Activated T-cell treated with anti-CD3 and anti-CD28 coated beads for 1 hour (primary cell): ENCODE data around the gene CYFIP1.

Experiments
- DNase-seq: peaks from one replicate; pipeline ENCODE4 v3.0.0-alpha.2; 2020; ENCODE audit warnings: low read depth

Gene CYFIP1

DNA sequence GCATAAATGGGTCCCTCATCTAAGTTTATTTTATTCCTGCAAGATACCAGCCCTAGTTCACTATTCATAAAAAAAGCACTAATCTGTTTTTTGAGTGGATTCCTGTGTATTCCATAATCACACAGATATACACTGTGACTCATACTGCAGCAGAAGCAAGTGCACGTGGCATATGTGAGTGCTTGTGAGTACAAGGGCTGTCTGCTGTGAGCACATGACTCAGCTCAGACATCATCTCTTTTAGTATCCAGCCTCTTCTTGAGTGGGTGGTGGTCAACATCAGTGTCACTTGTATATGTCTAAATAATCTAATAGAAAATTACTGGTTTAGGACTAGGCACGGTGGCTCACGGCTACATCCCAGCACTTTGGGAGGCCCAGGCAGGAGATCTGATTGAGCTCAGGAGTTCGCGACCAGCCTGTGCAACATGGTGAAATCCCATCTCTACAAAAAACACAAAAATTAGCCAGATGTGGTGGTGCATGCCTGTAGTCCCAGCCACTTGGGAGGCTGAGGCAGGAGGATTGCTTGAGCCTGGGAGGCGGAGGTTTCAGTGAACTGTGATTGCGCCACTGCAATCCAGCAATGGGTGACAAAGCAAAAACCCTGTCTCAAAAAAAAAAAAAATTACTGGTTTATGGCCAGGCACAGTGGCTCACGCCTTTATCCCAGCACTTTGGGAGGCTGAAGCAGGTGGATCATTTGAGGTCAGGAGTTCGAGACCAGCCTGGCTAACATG is 91.9 kb downstream of the CYFIP1 start:
- no peak for DNase-seq

DNA sequence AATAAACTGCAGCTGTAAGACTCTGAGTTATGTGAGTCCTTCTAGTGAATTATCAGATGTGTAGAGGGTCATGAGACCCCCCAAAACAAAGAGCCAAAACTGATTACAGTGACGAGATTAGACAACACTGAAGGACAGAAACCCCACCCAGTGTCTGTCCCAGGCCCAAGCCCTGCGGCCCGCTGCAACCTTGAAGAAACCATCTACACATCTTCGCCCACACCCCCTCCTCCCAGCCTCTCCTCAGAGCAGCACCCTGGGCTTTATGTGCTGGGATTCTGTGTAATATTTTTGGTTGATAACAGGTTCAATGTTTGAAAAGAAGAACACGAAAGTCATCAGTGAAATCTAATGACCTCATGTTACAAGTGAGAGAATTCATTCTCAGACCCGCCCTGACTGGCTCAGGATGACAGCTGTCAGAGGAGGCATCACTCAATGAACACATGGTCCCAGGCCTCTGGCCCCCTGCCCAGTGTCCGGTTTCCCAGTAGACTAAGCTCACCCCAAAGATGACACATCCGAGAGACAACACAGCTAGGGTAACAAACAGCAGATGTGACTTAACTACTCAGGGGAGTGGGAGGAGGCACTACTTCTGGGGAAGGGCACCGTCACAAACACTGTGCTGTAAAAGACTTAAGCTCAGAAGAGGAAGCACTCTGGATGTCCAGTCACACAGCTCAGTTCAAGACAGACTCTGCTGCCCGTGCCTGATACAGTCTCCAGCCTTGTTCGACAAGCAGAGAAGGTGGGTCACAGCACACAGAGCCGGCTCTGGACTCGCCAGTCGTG is 92.8 kb downstream of the CYFIP1 start:
- no peak for DNase-seq

DNA sequence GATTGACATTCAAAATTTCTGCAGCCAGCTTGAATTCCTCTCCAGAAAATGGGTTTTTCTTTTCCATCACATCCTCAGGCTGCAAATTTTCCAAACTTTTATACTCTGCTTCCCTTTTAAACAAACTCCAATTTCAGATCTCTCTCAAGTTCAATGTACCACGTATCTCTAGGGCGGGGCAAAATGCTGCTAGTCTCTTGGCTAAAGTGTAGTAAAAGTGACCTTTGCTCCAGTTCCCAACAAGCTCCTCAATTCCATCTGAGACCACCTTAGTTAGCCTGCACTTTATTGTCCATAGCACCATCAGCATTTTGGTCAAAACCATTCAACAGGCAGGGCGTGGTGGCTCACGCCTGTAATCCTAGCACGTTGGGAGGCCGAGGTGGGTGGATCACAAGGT is 95.0 kb downstream of the CYFIP1 start:
- no peak for DNase-seq

DNA sequence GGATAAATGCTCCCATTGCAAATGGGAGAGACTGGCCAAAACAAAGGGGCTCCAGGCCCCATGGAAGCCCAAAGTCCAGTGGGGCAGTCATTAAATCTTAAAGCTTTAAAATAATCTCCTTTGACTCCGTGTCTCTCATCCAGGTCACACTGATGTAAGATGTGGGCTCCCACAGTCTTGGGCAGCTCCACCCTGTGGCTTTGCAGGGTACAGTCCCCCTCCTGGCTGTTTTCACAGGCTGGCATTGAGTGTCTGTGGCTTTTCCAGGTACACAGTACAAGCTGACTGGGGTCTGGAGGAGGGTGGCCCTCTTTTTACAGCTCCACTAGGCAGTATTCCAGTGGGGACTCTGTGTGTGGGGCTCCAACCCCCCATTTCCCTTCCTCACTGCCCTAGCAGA is 95.8 kb downstream of the CYFIP1 start:
- DNase-seq: no peak

DNA sequence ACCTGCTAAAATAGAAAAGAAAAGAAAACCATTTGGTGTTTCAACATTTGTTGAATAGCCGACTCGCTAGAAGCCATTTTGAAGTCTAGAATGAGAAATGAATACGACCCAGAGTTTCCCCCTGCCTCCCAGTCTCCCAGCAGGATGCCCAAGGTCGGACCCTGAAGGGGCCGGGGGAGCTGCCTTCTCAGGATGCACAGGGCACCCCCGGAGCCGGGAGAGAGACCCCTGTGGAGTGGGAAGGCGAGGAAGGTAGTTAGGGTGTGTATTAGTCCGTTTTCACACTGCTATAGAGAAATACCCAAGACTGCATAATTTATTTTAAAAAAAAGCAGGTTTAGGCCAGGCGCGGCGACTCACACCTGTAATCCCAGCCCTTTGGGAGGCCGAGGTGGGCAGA is 97.0 kb downstream of the CYFIP1 start:
- DNase-seq: no peak

DNA sequence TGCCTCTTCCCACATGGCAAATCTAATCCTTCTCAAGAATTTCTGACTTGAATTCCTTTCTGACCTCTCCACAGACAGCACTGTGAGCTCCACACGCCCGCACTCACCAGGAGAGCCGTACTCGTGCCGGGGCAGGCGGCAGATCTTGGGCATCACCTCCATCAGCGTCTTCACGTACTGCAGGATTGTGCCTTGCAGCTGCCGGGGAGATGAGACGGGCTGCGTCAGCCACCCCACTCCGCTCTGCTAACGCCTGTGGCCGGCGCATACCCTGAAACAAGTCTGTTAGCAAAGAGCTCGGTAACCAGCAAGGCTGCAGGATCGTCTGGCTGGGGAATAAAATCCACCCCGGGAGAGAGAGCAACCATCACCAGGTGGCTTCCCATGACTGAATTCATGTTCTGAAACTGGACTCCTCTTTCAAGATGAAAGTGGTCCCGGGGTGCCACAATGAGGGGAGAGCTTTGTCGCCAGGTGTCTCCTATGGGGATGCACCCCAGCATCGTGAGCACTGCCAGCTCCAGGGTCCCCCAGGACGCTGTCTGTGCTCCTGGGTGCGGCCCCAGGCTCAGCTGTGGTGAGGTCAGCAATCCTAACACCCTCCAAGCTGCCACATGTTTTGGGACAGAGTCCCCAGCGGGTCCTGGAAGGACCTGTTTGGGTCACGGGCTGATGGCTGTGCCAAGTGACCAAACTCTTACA is 98.3 kb downstream of the CYFIP1 start:
- DNase-seq: no peak

DNA sequence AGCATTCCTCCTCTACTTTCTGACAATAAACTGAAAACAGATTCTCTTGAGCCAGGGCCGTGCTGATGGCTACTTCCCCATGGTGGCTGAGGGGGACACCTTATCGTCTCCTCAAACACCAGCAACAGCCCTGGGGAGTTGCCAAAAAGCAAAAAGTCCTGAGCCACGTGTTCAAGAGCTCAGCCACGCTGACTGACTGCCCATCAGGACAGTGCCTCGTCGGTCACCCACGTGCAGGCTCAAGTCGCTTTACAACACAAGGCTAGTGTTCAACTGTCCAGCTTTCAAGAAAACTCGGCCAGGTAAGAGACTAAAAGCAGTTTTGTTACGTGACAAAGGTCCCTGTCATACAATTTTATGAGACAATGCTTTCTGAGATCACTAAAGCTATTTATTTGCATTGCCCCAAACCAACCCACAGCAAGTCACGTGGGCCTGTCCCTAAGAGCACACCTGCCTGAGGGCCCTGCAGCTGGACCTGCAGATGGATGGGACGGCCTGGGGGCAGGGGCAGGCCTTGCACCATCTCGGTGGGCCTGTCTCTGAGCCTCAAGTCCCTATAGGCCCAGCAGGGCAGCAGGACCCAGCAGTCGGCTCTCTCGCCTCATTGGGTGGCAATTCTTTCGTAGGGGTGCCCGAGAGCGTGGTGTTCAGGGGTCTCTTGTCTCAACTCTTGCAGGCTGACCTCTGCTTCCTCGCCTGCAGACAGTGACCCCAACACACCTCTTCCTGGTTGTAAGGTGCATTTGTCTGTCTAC is 99.0 kb downstream of the CYFIP1 start:
- no peak for DNase-seq

DNA sequence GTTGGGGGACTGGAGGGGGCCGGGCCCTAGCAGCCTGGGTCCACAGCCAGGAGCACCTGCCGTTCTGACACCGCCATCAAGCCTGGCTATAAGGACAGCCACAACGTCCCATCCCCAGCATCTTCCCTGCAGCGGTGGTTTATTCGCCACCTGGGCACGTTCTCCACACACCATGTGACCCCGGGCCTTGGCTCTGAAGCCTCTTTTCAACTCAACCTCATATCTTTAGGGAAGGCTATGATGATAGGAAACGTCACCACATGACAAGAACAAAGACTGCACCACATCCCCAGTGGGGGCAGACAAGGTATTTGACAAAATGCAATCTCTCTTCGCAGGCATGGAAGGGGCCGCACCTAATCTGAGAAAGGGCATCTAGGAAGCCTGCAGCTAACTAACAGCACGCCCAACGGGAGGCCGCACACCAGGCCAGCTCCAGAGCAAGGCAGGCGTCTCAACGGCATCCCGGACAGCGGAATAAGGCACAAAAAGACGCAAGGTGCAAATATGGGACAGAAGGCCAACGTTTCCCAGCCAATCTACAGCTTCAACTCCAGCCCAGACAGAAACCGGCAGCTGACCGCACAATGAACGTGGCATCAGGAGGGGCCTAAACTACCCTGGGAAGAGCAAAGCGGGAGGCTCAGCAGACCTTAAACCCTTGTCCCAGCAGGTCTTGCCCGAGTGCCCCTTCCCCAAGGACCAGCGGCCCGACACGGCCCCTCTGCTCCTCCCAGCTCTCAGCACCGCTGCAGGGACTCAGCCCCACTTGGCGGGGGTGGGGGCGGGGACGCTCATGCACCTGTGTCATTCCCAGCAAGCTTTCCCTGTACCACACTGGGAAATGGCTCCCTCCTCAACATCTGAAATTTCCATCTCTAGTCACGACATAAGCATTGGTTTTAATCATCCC is 99.8 kb downstream of the CYFIP1 start:
- no peak for DNase-seq

DNA sequence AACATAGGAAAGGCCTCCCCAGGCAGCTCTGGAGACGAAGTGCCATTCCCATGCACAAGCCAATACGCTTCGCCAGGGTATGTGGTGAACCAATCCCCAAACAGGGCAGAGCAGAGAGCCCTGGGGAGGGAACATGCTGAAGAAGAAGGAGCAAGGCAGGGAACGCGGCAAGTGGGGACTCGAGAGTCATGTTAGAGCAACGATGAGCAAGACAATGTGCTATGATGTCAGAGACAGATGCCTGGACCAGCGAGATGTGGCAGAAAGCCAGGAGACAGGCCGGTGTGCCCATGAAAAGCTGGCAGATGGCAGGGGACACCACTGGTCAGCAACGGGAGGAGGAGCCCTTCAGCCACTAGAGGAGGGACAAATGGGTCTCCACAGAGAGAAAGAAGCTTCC is 102.1 kb downstream of the CYFIP1 start:
- DNase-seq: no peak

DNA sequence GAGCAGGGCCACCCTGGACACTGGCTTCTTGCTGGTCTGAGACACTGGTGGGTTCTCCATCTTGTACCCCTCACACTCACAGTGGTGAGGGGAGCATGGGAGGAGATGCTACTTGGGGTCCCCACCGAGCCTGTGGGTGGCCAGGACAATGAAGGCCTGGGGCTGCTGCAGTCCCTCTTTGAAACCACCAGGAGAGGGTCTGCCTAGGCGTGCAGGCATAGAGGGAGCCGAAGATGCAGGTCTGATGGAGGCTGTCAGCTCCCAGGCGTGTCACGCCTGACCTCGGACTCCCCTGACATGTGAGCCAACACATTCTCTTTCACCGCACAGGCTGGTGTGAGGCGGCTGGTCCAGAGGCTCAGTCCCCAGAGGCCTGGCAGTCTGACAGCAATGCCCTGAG is 102.6 kb downstream of the CYFIP1 start:
- no peak for DNase-seq

DNA sequence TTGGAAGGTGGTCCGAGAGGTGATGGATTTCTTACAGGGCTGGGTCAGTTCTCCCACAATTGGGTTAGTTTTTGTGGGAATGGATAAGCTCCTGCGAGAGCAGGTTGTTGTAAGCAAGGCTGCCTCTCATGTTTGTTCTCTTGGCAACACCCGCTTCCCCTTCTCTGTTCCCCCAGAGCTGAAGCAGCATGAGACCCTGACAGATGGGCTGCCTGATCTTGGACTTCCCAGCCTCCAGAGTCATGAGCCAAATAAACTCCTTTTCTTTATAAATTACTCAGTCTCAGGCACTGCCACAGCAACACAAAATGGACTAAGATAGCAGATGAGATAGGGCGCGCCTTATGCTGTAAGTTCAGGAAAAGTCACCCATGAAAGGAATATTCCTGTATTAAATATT is 103.1 kb downstream of the CYFIP1 start:
- DNase-seq: no peak

DNA sequence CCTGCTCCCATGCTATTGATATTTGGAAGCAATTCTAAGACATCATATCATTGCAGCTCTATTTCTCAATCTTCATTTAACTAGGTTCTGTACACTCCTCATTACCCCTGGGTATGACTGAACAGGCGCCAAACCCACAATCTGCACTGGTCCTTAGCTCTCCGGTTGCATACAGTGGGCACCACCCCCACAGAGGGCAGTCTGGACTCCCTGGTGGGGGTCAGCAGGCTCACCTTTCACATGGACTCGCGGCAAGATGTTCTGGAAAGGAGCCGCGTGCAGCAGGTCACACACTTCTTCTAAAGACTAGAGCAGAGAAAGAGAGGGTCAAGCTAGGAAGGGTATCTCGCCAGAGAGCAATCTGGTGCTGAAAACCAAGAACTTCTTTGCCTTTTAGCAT is 105.2 kb downstream of the CYFIP1 start:
- no peak for DNase-seq

DNA sequence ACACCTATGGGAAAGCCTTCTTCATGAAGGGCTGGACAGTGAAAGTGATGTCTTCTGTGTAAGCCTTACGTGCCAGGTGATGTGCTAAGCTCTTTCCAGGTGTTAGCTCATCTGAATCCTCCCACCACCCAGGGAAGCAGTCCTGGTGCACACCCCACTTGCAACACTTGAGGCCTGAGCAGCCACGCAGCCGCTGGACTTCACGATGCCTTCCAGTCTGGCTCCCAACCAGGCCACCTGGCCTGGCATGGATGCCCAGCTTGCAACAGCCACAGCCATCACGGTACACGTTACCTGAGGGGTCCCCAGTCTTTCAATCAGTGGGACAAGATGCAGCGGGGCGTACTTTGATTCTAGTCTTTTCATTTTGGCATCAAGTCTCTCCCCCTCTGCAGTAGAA is 105.9 kb downstream of the CYFIP1 start:
- no peak for DNase-seq

DNA sequence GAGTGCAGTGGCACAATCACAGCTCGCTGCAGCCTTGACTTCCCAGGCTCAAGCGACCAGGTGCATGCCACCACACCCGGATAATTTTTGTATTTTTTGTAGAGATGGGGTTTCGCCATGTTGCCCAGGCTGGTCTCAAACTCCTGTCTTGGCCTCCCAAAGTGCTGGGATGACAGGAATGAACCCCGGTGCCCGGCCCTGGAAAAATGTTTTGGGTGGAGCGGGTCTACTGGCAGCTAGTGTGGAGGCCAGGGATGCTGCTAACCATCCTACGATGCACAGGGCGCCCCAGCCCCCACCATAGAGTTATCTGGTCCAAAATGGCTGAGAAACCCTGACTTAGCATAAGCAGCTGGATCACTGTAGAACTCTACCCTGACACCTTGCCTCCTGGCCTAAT is 106.3 kb downstream of the CYFIP1 start:
- no peak for DNase-seq

DNA sequence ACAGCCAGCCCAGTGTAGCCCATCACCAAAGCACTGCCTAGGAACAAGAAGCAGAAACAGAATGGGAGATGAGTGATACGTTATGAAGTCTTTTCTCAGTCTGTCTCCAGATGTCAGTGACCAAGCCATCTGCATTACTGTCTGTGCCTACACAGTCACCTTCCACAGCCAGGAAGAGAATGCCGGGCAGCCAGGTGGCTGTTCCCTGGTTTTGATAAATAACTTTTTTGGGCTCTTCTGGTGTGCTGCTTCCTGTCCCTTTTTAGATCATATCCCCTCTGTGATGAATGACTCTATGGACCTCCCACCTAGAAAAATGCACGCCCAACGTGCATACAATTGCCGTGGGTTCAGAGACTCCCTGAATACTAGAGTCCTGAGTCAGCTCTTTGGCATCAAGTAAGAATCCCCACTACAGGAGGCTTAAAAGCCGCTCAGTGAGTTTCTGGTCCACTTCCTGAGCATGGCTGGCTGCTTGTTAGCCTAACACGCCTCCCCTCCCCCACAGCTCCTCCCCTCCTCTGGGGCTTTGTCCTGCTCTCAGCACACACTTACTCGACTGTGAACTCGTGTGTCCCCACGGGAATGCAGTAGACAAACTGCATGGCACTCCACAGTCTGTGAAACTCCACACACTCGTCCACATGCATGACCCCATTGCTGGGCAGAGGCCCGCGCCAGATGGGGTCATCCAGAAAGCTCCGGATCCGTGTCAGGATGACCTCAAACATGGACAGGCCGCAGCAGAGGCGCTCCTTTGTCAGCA is 107.0 kb downstream of the CYFIP1 start:
- DNase-seq: no peak

DNA sequence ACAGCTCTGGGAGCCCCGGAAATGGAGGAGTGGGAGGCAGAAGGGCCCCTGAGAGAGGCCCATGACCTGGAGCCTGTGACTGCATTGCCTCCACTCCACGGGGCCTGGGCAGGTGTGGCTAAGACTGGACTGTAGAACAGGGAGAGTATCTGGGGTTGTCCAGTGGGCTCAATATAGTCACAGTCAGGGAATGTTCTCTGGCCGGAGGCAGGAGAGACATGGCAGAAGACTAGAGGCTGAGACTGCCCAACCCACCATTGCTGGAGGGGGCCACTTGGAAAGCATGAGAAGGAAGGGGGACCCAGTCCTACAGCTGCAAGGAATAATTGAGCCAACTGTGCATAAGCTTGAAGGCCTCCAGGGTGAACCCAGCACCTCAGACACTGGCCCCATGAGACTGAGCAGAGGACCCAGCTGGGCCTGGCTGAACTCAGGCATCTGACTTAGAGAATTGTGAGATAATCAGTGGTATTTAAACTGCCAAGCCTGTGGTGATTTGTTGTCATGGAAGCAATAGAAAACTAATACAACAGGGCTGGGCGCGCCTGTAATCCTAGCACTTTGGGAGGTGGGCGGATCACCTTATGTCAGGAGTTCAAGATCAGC is 108.6 kb downstream of the CYFIP1 start:
- DNase-seq: no peak

DNA sequence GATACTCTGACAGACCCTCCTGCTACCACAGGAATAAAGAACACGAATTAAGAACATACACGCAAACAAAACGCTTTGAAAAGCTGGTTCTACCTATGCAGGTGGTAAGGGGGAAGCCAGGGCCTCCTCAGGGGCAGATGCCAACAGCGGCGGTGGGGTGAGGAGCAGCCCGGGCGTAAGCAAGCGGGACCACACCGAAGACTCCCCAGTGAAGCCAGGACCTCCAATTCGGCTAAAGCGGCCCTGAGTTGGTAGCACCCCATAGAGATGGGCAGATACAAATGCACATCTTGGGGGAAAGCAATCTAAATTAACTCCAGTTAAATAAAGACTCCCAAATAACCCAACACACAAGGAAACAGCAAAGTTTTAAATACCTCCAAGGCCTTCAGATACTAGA is 109.3 kb downstream of the CYFIP1 start:
- DNase-seq: no peak

DNA sequence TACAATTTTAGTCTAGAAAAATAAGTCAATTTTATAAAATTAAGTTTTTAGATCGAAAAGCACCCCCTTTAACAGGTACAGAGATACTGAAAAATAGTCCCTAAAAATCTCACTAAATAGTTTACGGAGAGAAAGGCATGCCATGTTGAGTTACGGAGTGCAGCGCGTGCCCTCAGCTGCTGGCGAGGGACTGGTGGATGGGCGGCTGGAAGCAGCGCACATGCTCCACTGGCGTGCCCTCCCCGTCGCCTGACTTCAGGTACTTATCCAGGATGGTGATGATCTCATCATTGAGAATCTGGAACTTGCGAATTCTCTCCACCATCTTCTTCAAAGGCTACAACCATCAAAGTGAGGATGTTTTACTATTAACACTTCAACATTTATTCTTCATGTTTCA is 110.3 kb downstream of the CYFIP1 start:
- DNase-seq: no peak

DNA sequence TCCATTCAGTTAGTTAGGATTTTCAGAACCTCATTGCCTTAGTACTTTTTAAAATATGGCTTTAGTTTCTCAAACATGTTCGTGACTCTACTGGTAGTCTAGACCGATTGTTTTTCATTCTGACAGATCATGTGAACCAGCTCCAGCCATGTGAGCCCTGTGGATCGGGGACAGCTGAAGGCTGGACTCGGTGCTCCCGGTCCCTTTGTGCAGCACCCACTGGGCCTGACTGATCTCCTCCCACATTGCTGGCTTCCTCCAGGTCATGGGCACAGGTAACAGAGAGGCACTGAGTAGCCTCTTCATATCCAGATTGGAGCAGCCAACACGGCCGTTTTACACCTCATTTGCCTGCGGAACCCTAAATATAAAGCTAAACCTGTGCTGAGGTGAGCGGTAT is 111.2 kb downstream of the CYFIP1 start:
- no peak for DNase-seq

DNA sequence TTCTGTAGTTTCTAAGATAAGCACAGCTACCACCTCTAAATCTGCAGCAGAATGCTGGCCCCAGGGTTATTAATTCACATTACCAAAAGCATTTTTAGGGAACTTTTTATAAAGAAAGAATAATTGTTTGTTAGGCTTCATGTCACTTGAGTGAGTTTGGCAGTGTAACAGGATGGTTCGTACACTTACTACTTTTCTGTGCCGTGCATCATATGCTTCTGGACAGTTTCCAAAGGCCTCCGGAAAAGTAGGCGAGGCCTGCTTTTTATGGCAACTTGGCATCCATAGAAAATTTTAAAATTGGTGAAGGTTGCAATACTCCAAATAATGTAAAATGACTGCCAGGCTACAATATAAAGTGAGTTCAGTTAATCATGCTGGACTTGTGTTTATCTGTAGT is 111.7 kb downstream of the CYFIP1 start:
- no peak for DNase-seq
